Prostate gland (tissue), 2 donors: ENCODE data around the gene TACR2. TPM values are rescaled to one million over a fixed set of nuclear protein-coding genes. Genes with fewer than 3 reads are reported as not detected.

ENCODE experiments used
- DNase-seq: peaks from one replicate; pipeline ENCODE4 v3.0.0-alpha.2; 2019; ENCODE audit warnings: low spot score
- H3K27ac ChIP-seq, 2 donors: fragments of 200-600 bp; sonication (generic); 2 replicates each; pipeline ENCODE4 v1.5.1; 2017 to 2019
- H3K27me3 ChIP-seq: fragments of 200-600 bp; sonication (generic); replicated peaks from 2 replicates; pipeline ENCODE4 v1.5.1; 2019; ENCODE audit not compliant: insufficient read depth
- H3K36me3 ChIP-seq, 2 donors: fragments of 200-600 bp; sonication (generic); 1 replicate in 1 of 2; 2 replicates in 1 of 2; pipeline versions ENCODE4 v1.5.1 to v1.8.1; 2017 to 2019
- H3K4me1 ChIP-seq: fragments of 200-600 bp; sonication (generic); replicated peaks from 2 replicates; pipeline ENCODE4 v1.5.1; 2019
- H3K4me3 ChIP-seq, 2 donors: fragments of 200-600 bp; sonication (generic); 2 replicates each; pipeline ENCODE4 v1.5.1; 2017 to 2019
- H3K9me3 ChIP-seq: fragments of 200-600 bp; sonication (generic); 2 replicates; pipeline ENCODE4 v1.5.1; 2017
- POLR2A ChIP-seq: fragments of 450-650 bp; IDR thresholded peaks from one replicate; pipeline ENCODE4 v1.6.1; 2016; ENCODE audit warnings: antibody characterized with exemption, mild to moderate bottlenecking
- POLR2AphosphoS5 ChIP-seq: sonication (generic); formaldehyde crosslinking; IDR thresholded peaks from one replicate; pipeline ENCODE4 v1.6.1; 2017; ENCODE audit warnings: antibody characterized with exemption
- WGBS: methylation state at CpG from one replicate; pipeline ENCODE4 v1.1.5; 2018; 5-methylcytosine and 5-hydroxymethylcytosine counted together
- intact Hi-C: fragments of 100-400 bp; cut with DNase I; formaldehyde crosslinking; loops from one replicate; pipeline ENCODE4 v1.14.2; 2022
- total RNA-seq, 2 donors: library from RNA; depleted of rRNA; stranded (reverse); fragments of >200 nt; gene quantifications; one replicate each; pipeline ENCODE4 v1.1.0, GENCODE V29; 2016
- TF ChIP-seq, protein P1 (sequence below), 4 experiments: fragments of 200-600 bp in 2 of 4; fragments of 450-650 bp in 2 of 4; sonication (generic) in 2 of 4; IDR thresholded peaks; 1 replicate in 3 of 4; 2 replicates in 1 of 4; pipeline ENCODE4 v1.5.1; 2016 to 2019; ENCODE audit warnings: antibody characterized with exemption in 4 of 4, mild to moderate bottlenecking in 2 of 4, moderate library complexity in 2 of 4

Gene TACR2
- total RNA-seq, 2 donors from 2014 or later: 0.77 to 2.4 TPM

DNA sequence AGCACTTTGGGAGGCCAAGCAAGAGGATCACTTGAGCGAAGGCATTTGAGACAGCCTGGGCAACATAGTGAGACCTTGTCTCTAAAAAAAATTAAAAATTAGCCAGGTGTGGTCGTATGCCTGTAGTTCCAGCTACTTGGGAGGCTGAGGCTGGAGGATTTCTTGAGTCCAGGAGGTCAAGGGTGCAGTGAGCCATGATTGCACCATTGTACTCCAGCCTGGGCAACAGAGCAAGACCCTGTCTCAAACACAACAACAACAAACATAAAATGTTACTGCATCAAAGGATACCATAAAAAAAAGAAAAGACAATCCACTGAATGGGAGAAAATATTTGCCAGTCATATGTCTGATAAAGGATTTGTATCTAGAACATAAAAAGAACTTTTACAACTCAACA lies 60.5 kb downstream of the TACR2 start:
- no peak for DNase-seq
- intact Hi-C loops: no loop called here
- no peak for TF ChIP-seq POLR2A
- TF ChIP-seq, protein P1, sequence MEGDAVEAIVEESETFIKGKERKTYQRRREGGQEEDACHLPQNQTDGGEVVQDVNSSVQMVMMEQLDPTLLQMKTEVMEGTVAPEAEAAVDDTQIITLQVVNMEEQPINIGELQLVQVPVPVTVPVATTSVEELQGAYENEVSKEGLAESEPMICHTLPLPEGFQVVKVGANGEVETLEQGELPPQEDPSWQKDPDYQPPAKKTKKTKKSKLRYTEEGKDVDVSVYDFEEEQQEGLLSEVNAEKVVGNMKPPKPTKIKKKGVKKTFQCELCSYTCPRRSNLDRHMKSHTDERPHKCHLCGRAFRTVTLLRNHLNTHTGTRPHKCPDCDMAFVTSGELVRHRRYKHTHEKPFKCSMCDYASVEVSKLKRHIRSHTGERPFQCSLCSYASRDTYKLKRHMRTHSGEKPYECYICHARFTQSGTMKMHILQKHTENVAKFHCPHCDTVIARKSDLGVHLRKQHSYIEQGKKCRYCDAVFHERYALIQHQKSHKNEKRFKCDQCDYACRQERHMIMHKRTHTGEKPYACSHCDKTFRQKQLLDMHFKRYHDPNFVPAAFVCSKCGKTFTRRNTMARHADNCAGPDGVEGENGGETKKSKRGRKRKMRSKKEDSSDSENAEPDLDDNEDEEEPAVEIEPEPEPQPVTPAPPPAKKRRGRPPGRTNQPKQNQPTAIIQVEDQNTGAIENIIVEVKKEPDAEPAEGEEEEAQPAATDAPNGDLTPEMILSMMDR (IDR thresholded peaks at IDR 0.05): no peak
- no peak for TF ChIP-seq POLR2AphosphoS5
- 97% methylated on average over 2 of the region's 2 CpGs for WGBS
- Histone ChIP-seq H3K36me3 (no peaks in the 10 kb centered on the region), H3K27me3 (no peaks in the 10 kb centered on the region), H3K9me3 (no peaks in the 10 kb centered on the region), H3K4me3 (no peak overlapping the region), H3K4me1 (peaks cover 15% of the 10 kb centered on the region), H3K27ac (no peak overlapping the region)

DNA sequence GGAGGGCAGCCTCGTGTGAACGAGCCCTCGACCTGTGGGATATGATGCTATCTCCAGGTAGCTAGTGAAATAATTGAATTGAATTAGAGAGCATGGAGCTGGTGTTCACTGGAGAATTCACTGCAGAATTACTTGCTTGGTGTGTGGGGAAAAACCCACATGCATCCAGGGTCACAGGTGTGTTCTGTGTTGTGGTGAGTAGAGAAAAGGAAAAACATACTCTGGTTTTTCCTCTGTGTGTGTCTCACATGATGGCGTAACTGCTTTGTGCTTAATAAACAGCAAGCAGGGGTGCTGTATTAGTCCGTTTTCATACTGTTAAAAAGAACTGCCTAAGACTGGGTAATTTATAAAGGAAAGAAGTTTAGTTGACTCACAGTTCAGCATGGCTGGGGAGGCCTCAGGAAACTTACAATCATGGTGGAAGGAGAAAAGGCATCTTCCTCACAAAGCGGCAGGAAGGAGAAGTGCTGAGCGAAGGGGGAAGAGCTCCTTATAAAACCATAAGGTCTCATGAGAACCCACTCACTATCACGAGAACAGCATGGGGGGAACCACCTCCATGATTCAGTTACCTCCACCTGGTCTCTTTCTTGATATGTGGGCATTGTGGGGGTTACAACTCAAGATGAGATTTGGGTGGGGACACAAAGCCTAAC lies 62.6 kb downstream of the TACR2 start:
- intact Hi-C loops: no loop called here
- no peak for TF ChIP-seq POLR2A
- TF ChIP-seq POLR2AphosphoS5: no peak
- TF ChIP-seq, protein P1 (IDR thresholded peaks at IDR 0.05): no peak
- no peak overlapping the region for H3K4me3 ChIP-seq
- no peak overlapping the region for H3K27ac ChIP-seq
- no peaks in the 10 kb centered on the region for H3K4me1 ChIP-seq
- no peaks in the 10 kb centered on the region for H3K27me3 ChIP-seq
- WGBS: 87% methylated on average over 8 of the region's 8 CpGs
- DNase-seq: no peak
- H3K36me3 ChIP-seq: no peaks in the 10 kb centered on the region
- no peaks in the 10 kb centered on the region for H3K9me3 ChIP-seq

Other genes starting within 250 kb of the TACR2 start
- 10 to 100 TPM; 18.5 to 37.0 TPM for gene SUPV3L1, start 236.7 kb downstream of the TACR2 start, total RNA-seq
- 1 to 10 TPM in 1 of 2 donors, under 1 TPM in 1; 0.23 to 1.6 TPM for gene HKDC1, start 196.6 kb downstream of the TACR2 start, total RNA-seq
- gene HK1, start 138.4 kb downstream of the TACR2 start, total RNA-seq: 100 to 1,000 TPM in 1 of 2 donors, 10 to 100 TPM in 1; 67.8 to 134 TPM
- 10 to 100 TPM; 78.8 to 85.3 TPM for gene TSPAN15, start 34.5 kb upstream of the TACR2 start, total RNA-seq
- not detected for gene NEUROG3, start 156.5 kb upstream of the TACR2 start, total RNA-seq
- 10 to 100 TPM in 1 of 2 donors, 1 to 10 TPM in 1; 6.8 to 13.4 TPM for gene FAM241B, start 213.3 kb upstream of the TACR2 start, total RNA-seq